IPS-18c (cell line): ENCODE results near the gene ESYT1.

Experiments
- H3K4me3 ChIP-seq: 2 replicates; pipeline ENCODE4 v1.7.0; 2013; ENCODE audit warnings: low read depth, mild to moderate bottlenecking, low read length, moderate library complexity; ENCODE audit not compliant: insufficient read depth
- H3K9me3 ChIP-seq: one replicate; pipeline ENCODE4 v1.6.1; 2013; ENCODE audit warnings: mild to moderate bottlenecking, low read length, moderate library complexity; ENCODE audit not compliant: control insufficient read depth, insufficient read depth

Gene ESYT1

GRCh38 chr12:56189099-56189917 lies 61.2 kb downstream of the ESYT1 start, which contains the start of gene SMARCC2:
TSS of gene SMARCC2 (minus strand) at chr12:56189483. CDS start at chr12:56189461, 22 bp downstream.
- H3K9me3 ChIP-seq = no peaks in the 10 kb centered on the region

GRCh38 chr12:56189918-56190694 lies 62.0 kb downstream of the ESYT1 start:
- H3K9me3 ChIP-seq = no peaks in the 10 kb centered on the region
- peak overlapping the region; percentile 96 for H3K4me3 ChIP-seq

More at GRCh38 chr12:56189099-56189917, 61.2 kb downstream of the ESYT1 start, which contains the start of gene SMARCC2:
- H3K4me3 ChIP-seq = peak within 1 kb of the TSS; percentile 96

GRCh38 chr12:56190695-56191155 lies 62.7 kb downstream of the ESYT1 start:
- peak overlapping the region; percentile 96; the same call in 1 of the 2 replicates for H3K4me3 ChIP-seq

GRCh38 chr12:56192582-56192981 lies 64.5 kb downstream of the ESYT1 start:
- no peaks in the 10 kb centered on the region for H3K9me3 ChIP-seq
- no peak overlapping the region for H3K4me3 ChIP-seq

More at GRCh38 chr12:56190695-56191155, 62.7 kb downstream of the ESYT1 start:
- no peaks in the 10 kb centered on the region for H3K9me3 ChIP-seq

GRCh38 chr12:56193025-56193578 lies 65.0 kb downstream of the ESYT1 start:
- Histone ChIP-seq H3K4me3 (no peak overlapping the region), H3K9me3 (no peaks in the 10 kb centered on the region)
